Gastroesophageal sphincter (tissue), 4 donors: Measurements from ENCODE around the gene ACOXL. TPM values are rescaled to one million over a fixed set of nuclear protein-coding genes. Genes with fewer than 3 reads are reported as not detected.

ENCODE experiments used
- ATAC-seq: fragments of 150-250 bp; one replicate; pipeline ENCODE4 v1.9.1; 2016; ENCODE audit warnings: mild to moderate bottlenecking, moderate library complexity
- H3K27ac ChIP-seq, 4 donors: fragments of 200-600 bp; sonication (generic) in 3 of 4; 1 replicate in 3 of 4; 2 replicates in 1 of 4; pipeline ENCODE4 v1.5.1; 2016 to 2019
- H3K27me3 ChIP-seq: fragments of 200-600 bp; sonication (generic); one replicate; pipeline ENCODE4 v1.5.1; 2019
- H3K36me3 ChIP-seq, 2 donors: fragments of 200-600 bp; sonication (generic); one replicate each; pipeline ENCODE4 v1.5.1; 2019; ENCODE audit warnings: control low read depth in 1 of 2
- H3K4me1 ChIP-seq, 3 donors: fragments of 200-600 bp; sonication (generic); 1 replicate in 2 of 3; 2 replicates in 1 of 3; pipeline ENCODE4 v1.5.1; 2016 to 2019; ENCODE audit warnings: control low read depth in 2 of 3
- H3K4me3 ChIP-seq, 2 donors: fragments of 200-600 bp; sonication (generic); one replicate each; pipeline ENCODE4 v1.5.1; 2019; ENCODE audit warnings: mild to moderate bottlenecking in 1 of 2, moderate library complexity in 1 of 2
- H3K9me3 ChIP-seq, 3 donors: fragments of 200-600 bp; sonication (generic); one replicate each; pipeline ENCODE4 v1.5.1; 2017 to 2019; ENCODE audit warnings: control low read depth in 2 of 3
- EP300 ChIP-seq: sonication (generic); formaldehyde crosslinking; IDR thresholded peaks from one replicate; pipeline ENCODE4 v1.6.1; 2017; ENCODE audit warnings: antibody characterized with exemption, mild to moderate bottlenecking
- POLR2A ChIP-seq, 2 donors: fragments of 450-650 bp; IDR thresholded peaks; one replicate each; pipeline ENCODE4 v1.6.1; 2017; ENCODE audit warnings: antibody characterized with exemption in 2 of 2, mild to moderate bottlenecking in 2 of 2, moderate library complexity in 1 of 2
- POLR2AphosphoS5 ChIP-seq: sonication (generic); formaldehyde crosslinking; IDR thresholded peaks from one replicate; pipeline ENCODE4 v1.6.1; 2017; ENCODE audit warnings: antibody characterized with exemption
- WGBS, 2 donors: methylation state at CpG; one replicate each; pipeline ENCODE4 v1.1.5; 2018; ENCODE audit warnings: low coverage in 1 of 2; 5-methylcytosine and 5-hydroxymethylcytosine counted together
- total RNA-seq, 4 donors: library from RNA; depleted of rRNA; stranded (reverse); fragments of >200 nt; gene quantifications; one replicate each; pipeline ENCODE4 v1.1.0, GENCODE V29; 2016
- TF ChIP-seq, protein P1 (sequence below), 4 experiments: fragments of 200-600 bp in 2 of 4; fragments of 450-650 bp in 2 of 4; sonication (generic) in 1 of 4; IDR thresholded peaks; one replicate each; pipeline ENCODE4 v1.5.1; 2017 to 2019; ENCODE audit warnings: antibody characterized with exemption in 4 of 4, mild to moderate bottlenecking in 2 of 4, moderate library complexity in 2 of 4

ACOXL gene
- total RNA-seq, 4 donors from 2014 or later = not detected

DNA sequence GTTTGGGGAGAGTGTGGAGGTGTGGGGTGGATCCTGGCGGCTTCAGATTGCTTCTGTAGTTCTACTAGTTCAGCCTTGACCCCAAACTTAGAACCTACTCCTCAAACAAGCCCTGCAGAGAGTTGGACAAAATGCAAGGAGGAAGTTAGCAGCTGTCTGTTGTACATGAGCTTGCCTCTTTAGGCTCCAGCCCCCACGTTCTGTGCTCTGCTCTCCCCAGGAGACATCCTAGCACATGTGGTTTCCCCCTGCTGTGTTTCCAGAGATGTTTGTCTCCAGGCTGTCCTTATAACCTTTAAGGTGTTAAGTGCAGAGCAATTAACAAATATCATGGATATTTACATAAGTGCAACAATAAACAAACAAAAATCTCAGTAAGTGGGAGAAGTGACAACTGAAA, 111.1 kb downstream of the ACOXL start:
- Histone ChIP-seq H3K27ac (no peak overlapping the region), H3K4me3 (no peak overlapping the region), H3K9me3 (no peaks in the 10 kb centered on the region), H3K4me1 (no peaks in the 10 kb centered on the region), H3K27me3 (peaks cover 3% of the 10 kb centered on the region), H3K36me3 (no peaks in the 10 kb centered on the region)
- TF ChIP-seq POLR2AphosphoS5 (no peak), EP300 (no peak), POLR2A (IDR thresholded peaks at IDR 0.05) (no peak)
- TF ChIP-seq, protein P1, sequence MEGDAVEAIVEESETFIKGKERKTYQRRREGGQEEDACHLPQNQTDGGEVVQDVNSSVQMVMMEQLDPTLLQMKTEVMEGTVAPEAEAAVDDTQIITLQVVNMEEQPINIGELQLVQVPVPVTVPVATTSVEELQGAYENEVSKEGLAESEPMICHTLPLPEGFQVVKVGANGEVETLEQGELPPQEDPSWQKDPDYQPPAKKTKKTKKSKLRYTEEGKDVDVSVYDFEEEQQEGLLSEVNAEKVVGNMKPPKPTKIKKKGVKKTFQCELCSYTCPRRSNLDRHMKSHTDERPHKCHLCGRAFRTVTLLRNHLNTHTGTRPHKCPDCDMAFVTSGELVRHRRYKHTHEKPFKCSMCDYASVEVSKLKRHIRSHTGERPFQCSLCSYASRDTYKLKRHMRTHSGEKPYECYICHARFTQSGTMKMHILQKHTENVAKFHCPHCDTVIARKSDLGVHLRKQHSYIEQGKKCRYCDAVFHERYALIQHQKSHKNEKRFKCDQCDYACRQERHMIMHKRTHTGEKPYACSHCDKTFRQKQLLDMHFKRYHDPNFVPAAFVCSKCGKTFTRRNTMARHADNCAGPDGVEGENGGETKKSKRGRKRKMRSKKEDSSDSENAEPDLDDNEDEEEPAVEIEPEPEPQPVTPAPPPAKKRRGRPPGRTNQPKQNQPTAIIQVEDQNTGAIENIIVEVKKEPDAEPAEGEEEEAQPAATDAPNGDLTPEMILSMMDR (IDR thresholded peaks at IDR 0.05) = no peak
- no peak for ATAC-seq
- WGBS, 2 donors = 79% methylated on average over 2 of the region's 2 CpGs; no CpG with 5 or more reads in 1 of the 2 donors

DNA sequence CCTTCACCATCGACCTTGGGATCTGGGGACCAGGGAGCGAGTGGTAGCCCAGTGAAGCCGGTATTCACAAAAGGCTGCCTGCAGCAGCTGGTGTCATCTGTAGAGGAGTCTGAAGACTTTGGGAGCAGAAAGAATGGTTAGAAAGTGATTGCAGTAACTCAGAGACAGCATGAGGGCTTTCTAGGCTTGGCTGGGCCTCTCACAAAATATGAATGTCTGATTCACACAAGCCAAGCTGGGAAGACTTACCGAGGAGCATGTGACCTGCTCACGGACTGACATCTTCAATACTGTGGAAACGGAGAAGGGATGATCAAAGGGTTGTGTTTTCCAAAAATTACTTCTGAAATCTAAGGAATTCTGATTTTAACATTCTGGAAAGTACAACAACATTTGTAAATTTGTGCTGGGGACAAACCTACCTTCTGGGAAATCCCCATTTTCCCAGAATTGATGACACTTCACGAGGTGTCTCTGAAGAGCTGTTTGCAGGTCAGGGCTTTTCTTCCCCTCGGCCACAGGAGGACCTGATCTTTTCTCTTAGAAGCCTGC, 111.7 kb downstream of the ACOXL start:
- peaks cover 5% of the 10 kb centered on the region for H3K27me3 ChIP-seq
- H3K36me3 ChIP-seq = no peaks in the 10 kb centered on the region
- no peak overlapping the region for H3K27ac ChIP-seq
- no peak overlapping the region for H3K4me3 ChIP-seq
- H3K4me1 ChIP-seq = no peaks in the 10 kb centered on the region
- ATAC-seq = no peak
- WGBS, 2 donors = 67 to 75% methylated on average over 8 of the region's 8 CpGs
- no peaks in the 10 kb centered on the region for H3K9me3 ChIP-seq
- TF ChIP-seq, protein P1 (IDR thresholded peaks at IDR 0.05) = no peak
- TF ChIP-seq POLR2AphosphoS5 (no peak), EP300 (no peak), POLR2A (IDR thresholded peaks at IDR 0.05) (no peak)

DNA sequence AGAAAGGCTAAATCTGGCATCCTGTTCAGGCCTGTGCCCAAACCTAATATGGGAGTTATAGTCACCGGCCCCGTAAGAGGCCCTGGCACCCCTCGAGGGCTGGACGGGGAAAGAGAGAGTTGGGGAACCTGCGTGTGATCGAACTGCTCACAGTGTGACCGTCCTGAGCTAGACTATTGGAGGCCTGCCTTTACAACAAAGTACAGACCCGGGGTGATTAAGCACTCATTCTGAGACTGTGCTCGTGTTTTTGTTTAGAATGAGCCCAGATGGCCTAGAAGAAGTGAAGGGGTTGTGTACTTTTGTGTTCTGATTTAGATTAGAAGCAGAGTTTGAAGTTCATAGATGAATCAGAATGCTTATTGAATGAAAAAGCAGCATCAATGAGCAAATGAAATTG, 115.3 kb downstream of the ACOXL start:
- no peak for TF ChIP-seq EP300
- TF ChIP-seq POLR2AphosphoS5 = no peak
- TF ChIP-seq, protein P1 (IDR thresholded peaks at IDR 0.05) = no peak
- no peak for TF ChIP-seq POLR2A (IDR thresholded peaks at IDR 0.05)
- no peak overlapping the region for H3K27ac ChIP-seq
- H3K4me3 ChIP-seq = no peak overlapping the region
- no peaks in the 10 kb centered on the region for H3K36me3 ChIP-seq
- H3K27me3 ChIP-seq = peaks cover 5% of the 10 kb centered on the region
- 63% methylated on average over 2 of the region's 9 CpGs; no CpG with 5 or more reads in 1 of the 2 donors for WGBS, 2 donors
- no peaks in the 10 kb centered on the region for H3K9me3 ChIP-seq
- ATAC-seq = no peak
- no peaks in the 10 kb centered on the region for H3K4me1 ChIP-seq

DNA sequence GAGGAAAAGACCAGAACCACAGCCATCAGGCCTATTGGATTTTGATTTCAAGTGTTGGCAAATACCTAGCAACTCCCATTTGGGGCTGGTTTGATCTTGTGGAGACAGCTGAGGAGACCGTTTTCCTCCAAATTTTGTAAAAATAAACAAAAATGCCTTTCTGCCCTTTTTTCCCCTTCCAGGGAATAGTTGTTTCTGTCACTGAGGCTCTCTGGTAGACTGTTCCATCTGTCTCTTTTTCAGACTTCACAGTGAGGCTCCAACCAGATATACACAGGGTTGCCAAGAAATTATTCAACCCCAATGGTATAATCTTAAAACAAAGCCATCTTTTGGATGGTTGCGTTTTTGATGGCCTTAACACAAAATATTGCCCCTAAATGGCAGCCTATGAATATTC, 115.7 kb downstream of the ACOXL start:
- WGBS, 2 donors = 74 to 86% methylated on average over 2 of the region's 2 CpGs
- Histone ChIP-seq H3K9me3 (no peaks in the 10 kb centered on the region), H3K4me3 (no peak overlapping the region), H3K27me3 (peaks cover 5% of the 10 kb centered on the region), H3K36me3 (no peaks in the 10 kb centered on the region), H3K27ac (no peak overlapping the region), H3K4me1 (no peaks in the 10 kb centered on the region)
- ATAC-seq = no peak
- TF ChIP-seq EP300 (no peak), POLR2A (IDR thresholded peaks at IDR 0.05) (no peak), POLR2AphosphoS5 (no peak)
- TF ChIP-seq, protein P1 (IDR thresholded peaks at IDR 0.05) = no peak

DNA sequence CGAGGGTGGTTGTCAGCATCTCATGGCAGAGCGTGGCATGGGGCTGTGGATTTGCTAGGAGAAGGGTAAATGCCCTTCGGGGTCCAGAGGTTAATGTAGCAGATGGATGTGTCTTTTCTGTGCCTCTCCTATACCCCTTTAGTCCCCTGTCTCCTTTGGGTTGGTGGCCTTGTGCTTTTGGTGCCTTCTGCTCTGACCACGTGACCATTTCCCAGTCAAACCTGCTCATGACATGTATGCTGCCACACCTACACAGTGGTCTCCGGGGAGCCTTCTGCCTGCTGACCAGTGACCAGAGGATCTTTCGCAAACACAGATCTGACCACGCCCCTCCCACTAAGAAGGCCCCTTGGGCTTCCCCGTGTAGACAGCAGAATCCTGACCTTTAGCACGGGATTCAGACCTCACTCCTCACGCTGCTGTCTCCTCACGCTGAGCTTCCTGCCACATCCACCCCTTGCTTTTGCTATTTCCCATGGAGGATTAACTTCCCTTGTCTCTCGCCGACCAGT, 116.2 kb downstream of the ACOXL start:
- Histone ChIP-seq H3K4me1 (no peaks in the 10 kb centered on the region), H3K4me3 (no peak overlapping the region), H3K36me3 (no peaks in the 10 kb centered on the region), H3K9me3 (no peaks in the 10 kb centered on the region), H3K27ac (no peak overlapping the region), H3K27me3 (peaks cover 5% of the 10 kb centered on the region)
- no peak for ATAC-seq
- WGBS, 2 donors = 74 to 76% methylated on average over 8 to 10 of the region's 13 CpGs
- no peak for TF ChIP-seq POLR2AphosphoS5
- TF ChIP-seq, protein P1 (IDR thresholded peaks at IDR 0.05) = no peak
- no peak for TF ChIP-seq POLR2A (IDR thresholded peaks at IDR 0.05)
- TF ChIP-seq EP300 = no peak
